ENCODE results near the gene BTBD9.

BTBD9 gene

DNA sequence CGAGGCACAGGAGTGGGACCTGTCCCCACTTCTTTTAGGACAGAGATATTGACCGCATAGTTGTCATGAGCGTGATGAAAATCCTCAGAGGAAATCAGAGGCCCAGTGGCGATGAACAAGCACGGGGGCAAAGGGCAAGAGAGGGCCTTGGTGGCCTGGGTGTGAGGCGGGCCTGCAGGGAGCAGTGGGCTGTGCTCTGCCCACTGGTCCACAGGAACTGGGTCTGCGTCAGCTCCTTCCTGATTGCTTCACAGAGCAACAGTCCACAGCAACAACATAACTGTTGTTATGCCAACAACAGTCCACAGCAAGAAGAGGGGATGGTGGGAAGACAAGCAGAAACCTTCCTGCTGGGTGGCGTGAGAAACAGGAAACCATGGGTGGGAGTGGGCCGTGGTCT lies 484.6 kb downstream of the BTBD9 start:
- no peak for DNase-seq

DNA sequence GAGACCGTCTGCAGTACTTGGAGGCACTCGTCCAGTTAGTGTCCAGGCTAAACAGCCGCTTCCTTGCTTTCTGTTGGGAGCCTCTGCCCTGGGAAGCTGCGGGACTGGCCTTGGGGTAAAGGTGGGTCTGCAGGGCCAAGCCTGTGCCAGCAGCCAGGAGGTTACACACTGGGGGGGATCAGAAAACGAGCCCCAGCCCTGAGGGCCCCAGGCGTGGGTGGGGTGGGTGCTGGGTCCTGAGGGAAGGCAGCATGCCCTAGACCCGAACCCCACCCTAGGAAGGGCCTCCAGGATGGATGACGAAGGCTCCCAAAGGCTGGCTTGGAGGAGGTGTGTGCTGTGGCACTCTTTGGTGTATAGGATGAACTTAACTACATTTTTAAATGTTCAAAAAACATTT lies 485.0 kb downstream of the BTBD9 start:
- DNase-seq = no peak

DNA sequence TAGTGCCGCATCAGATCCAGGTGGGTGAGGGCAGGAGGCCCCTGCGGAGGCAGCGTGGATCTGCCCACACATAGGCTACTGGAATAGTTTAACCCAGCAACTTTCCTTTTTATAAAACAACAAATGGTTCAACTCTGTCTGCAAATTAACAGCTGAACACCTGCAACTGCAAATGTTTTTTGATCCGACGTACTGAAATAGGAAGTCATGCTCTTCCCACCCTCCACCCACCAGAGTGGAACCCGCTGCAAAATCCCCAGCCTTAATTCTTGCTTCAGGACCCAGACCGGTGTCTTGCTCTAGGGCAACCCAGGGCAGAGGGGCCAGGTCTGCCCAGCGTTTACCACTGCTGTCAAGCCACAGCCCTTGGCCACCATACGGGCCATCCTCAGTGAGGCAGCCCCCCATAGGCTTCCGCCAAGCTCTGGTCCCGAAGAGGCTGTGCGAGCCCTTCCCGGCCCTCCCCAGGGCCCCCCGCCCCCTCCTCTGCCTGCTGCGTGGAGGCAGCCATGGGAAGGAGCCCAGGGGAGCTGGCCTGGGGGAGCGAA lies 485.9 kb downstream of the BTBD9 start:
- no peak for DNase-seq

DNA sequence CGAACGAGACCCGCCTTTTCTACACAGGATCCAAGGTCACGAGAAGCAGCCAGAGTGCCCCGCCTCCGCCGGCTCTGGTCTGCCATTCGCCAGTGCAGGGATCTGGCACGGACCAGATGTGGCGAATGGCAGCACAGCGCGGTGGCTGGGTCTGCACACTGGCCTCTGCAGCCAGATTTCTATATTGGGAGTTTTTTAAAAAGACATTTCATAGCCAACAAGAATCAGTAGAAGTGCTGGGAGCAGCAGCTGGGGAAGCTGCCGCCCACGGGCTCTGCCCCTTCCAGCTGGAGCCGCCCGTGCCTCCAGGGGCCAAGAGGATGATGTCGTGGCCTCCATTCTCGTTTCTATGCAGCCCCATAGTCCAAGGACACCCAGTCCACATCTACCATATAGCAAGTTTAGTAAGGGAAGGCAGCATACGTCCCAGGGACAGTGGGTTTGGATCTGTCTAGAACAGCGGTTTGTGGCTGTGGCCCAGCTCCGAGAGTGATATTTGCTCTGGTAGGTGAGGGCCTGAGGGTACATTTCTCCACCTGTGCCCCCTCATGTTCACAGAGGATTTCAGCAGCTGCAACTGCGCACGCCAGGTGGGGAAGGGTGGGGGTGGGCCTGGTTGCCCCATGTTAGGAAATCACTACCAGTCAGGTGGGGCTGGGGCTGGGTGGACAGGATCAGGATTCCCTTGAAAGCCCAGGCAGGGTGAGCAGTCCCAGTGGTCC lies 486.5 kb downstream of the BTBD9 start:
- DNase-seq = no peak

DNA sequence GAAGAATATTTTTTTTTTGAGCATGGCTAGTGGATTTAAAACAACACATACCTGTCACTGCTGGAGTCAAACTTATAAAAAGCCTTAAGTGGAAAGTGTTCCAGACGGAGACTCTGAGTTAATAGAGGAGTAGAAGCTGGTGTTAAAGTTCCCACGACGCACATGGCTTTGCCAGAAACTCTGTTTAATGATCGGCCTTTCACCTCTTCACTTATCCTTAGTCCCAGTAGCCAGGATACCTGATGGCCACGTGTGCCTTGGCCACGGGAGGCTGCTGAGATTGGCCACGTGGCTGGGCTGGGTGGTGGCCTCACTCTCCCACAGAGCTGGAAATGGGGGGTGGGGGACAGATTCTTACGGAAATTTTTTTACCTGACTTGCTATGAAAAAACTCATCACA lies 487.1 kb downstream of the BTBD9 start:
- DNase-seq = no peak

DNA sequence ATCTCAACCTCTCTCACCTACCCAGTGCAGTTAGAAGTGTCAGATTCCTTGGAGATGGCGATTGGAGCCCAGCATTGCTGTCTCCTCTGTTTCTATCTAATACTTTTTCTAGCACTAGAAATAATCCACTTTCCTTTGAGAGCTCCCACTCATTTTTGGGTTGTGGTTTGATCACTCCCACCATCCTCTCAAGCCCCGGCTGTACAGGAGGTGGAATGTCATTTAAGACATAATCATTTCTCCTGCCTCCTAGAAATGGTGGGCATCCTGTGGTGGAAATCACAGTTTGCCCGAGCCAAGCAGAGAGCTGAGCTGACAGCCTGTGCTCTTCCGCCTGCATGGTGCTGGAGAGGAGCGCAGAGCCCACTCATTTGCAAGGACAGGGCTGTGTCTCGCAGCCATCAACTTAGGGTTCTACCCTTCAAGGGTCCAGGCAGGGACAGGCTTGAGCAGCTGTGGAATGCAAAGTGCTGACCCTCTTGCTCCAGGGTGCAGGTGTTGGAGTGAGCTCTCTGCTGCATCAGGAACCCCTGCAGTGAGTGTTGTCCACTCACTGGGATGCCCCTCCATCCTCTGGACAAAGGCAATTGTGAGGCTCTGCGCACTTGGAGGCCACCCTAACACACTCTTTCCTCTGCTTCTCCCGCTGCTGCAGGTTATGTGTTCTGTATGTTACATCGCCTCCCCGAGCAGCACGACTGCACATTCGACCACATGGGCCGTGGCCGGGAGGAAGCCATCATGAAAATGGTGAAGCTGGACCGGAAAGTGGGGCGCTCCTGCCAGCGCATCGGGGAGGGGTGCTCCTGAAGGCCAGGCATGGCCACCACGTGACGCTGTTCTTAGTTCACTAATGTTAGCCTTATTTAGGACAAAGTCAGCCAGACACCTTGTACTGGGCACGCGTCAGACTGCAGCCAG lies 487.9 kb downstream of the BTBD9 start:
- no peak for DNase-seq

DNA sequence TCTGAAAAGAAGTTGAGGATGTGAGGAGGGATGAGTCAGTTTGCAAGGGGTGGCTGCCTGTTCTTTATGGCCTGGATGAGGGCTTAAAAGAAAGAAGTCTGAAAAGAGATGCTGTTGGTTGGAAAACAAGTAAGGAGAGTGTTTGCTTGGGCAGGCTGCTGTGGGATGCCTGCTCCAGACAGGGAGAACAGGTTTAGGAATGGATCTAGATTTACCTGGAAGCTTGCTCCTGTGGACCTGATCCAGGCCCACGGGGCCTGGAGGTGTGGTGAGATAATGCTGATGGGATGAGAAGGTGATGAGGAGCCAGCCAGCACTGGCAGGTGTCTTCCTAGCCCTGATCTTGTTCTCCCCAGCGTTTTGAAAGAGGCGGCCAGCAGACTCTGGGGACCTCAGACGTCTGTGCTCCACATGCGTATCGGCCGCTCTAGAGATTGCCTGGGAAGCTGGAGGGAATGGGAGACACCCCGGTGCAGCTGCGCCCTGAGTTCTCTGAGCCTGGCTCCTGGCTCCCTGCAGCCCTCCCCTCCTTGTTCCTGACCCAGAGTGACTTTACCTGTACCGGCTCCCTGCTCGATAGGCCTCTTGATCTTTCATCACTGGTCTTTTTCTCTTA lies 488.9 kb downstream of the BTBD9 start:
- no peak for DNase-seq

DNA sequence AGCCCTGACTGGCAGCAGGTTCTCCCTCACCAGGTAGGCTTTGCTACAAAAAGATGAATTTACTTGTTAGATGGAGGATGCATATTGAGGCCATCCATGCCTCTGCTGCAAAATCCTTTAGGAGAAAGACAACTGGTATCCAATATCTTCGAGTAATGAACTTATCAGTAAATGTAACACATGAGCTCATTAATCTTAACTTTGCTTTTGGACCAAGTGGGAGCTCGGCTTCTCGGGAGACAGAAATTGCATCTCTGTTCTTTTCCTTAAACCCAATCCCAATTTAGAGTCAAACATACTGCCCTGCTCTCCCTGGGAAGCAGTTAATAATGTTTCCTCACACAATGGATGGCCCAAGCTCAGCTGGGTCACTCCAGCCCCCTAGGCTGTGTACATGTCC lies 489.7 kb downstream of the BTBD9 start:
- DNase-seq = no peak

DNA sequence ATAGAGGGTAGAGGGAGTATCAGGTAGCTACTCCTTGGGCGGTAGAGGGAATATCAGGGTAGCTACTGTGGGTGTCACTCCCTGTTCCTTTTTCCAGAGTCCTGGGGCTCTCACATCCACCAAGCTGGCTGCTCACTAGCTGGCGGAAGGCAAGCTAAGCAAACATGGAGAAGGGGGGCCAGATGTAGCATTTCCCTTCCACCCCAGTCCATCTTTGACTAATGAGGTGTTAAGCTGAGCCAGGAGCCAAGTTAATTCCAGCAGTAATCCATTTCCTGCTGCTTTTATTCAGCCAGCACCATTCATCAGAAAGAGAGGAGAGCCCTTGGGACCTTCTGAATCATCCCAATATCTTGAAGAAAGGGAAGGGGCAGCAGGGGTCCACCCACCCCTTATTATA lies 490.2 kb downstream of the BTBD9 start:
- no peak for DNase-seq

DNA sequence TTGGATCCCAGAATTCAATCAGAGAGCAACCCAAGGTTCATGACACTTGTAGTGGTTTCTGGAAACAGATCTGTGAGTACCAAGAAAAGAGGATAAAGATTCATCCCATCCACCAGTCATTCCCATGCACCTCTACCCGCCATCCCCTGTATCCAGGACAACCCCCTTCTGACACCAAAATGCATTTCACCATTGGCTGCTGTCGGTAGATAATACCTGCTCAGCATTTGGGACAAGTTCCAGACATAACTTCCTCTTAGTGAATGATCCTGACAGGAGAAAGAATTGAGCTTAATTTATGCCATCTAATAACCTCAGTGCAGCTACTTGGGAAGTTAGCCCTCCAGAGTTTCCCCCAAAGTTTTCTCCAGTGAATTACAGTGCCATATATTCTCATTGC lies 491.1 kb downstream of the BTBD9 start:
- no peak for DNase-seq

DNA sequence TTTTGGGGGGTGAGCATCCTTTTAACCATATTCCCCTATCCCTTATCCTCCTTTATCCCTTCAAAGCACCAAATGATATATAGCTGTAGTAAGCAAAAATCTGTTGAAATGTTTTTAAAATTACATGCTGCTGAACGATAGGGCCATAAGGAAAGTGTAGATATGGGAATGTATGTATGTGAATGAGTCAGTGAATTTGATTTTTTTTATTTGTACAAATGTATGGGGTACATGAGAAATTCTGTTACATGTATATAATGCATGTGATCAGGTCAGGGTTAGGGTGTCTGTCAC lies 493.0 kb downstream of the BTBD9 start:
- no peak for DNase-seq

DNA sequence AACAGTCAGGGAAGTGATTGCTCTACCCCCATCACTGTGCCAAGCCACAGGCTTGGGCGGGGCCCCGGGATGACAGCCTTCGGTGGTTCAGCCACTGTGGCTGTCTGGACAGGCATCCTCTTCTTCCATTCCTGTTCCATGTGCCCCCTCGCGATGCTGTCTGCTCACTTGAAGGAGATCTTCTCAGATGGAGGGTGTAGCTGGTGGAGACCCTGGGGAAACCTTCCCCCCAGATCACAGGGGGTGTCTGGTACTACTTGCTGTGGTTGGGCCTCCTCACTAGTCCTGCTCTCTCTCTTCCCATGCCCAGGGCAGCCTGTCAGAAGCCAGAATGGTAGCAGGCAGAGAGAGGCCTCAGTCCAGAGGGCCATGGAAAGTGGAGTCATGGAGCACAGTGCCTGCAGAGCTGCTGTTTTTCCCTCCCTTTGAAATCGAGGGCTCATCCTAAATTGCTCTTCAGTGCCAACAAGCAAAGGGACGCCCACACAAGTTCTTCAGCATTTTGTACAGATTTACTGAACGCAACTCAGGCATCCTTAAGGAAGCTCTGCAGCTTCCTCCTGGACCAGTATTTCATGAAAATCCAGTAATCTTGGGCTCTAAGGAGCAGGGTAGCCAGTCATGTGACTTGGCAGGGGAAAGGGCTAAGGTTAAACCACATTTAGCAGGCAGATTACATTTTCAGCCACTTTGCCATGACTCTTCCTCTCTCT lies 493.6 kb downstream of the BTBD9 start:
- DNase-seq = no peak

DNA sequence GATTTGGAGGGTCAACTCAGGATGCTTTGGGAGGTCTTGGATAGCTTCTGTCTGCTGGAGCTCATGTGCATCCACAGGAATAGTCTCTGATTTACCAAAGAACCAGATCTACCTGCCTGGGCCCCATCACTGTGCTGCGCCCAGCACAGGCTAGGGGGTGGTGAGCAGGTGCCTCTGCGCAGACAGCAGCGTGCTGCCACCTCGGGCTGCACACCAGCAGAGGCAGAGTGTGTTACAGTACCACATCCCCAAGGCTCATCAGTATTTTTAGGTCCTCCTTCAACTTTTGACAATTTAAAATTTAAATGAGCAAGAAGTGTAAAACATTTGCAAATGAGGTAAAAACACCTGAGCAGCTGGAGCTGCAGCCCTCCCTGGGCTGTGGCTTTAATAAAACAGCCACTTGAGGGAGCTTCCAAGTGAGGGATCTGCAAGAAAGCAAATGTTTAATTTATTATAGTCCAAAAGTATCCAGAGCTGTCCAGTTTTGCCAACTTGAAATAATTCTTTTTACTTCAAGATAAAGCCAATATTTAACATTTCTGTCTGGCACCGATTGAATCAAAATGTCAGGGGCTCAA lies 495.3 kb downstream of the BTBD9 start:
- no peak for DNase-seq

DNA sequence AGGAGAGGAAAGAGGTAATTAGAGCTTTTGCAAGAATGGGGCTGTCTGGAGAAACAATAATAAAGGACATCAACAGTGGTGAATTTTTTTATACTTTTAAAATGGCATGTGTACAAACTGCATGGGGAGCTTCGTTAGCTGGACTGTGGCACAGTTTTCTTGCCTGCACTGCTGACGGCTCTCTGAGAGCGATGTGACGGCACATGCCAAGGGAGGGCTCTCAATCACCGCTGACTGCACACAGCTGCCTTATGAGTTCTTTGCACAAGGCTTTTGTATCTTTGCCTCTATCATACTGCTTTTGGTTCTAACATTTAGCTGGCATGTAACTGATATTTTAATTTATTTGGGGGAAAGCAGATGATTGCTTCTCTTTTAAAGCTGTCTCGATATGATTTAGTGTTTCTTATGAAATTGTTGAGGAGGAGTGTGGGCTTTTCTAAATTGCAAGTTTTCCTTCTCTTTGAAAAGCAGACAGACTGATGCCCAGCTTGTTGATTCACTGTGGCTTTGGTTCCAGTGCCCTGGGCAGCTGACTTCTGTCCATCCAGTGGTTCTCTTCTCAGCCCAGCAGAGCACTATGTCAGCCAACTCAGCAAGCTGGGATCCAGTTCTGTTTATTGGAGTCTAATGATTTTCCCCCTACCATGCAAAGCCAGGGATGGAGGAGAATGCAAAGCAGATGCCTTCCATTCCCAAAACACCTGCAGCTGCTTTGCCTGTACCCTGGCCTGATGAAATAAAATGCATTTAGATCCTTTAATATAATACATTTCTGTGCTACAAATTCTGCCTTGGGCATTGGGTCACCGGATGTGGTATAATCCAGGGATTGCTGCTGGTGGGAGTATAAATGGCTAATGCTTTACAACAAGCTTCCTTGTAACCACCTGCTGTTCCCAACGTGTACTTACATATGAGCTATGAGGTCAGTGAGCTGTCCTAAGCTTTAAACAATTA lies 496.3 kb downstream of the BTBD9 start:
- DNase-seq = no peak

DNA sequence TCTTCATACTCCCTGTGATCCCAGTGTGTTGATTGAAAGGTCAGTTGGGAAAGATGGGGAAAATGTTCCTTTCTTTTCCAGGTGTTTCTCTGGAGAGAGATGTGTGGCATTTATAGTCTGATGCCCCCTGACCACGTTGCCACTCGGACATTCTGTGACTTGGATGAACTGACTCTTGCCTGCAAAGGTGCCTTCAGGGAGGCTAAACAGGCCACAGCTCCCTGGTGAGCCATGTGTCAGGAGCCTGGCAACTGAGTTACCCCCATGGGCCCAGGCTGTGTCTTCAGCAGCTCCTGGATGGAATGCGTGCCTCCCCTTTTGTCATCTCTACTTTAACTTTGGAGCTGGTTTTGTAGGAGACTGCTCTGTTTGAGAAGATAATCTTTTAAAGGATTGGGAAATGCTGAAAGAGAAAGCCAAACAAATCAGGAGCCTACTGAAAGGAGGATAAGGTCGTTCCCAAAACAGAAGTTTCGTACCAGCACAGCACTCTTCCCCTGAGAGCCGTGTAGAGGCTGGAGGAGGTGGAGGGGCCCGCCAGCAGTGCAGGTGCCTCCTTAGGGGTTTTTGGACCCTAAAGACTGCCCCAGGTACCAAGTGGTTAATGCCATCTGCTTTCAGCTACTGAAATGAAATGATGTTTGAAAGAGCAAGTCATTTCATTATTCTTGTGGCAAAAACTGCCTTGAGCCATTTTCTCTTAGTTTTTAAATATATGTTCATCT lies 497.4 kb downstream of the BTBD9 start:
- DNase-seq = no peak

DNA sequence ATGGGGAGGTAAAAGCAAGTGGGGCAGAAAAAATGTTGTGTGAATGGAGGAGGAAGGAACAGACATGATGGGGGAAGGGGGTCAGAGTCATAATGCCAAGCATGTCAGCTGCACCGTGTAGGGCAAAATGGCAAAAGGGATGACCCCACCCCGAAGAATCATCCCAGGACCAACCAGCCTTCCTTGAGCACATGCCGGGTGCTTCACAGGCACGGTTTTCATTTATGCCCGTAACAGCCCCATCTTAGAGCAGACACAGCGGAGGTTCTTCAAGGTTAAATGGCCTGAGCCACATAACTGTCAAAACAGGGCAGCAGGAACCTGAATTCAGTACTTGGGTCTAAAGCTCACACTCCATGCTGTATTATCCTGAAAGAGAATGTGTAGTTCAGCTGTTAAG lies 498.0 kb downstream of the BTBD9 start:
- DNase-seq = no peak

DNA sequence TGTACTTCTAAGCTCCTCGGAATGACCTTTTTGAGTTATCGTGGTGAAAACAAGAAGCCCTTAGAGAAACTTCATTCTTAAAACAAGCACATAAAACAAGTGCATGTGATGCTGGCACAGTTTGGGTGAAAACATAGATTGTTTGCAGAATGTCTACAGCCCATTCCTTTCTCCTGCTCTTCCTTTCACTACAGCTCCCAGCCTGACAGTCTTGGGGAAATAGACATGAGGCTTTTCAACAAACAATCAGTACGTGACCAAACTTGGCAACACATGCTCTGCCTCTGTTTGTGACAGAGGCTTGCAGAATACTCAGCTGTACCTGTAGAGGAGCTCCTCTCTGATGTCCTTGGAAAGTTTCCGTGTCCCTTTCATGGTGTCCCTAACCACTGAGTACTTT lies 498.6 kb downstream of the BTBD9 start:
- DNase-seq = no peak

DNA sequence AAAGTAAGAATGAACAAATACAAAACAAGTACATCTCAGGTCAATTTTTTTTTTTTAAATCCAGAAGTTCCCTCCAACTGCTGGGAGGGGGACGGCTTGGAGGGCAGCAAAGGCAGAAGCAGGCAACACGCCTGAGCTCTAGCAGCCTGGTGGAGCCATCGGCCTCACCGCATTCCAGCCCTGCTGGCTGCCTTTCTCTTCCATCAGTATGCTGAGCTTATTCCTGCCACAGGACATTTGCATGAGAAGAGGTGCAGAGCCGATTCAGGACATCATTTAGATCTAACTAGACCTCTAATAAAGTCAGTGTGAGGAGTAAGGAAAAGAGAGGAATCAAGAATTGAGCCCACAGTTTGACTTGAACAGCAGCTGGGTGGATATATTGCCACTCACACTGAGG lies 501.4 kb downstream of the BTBD9 start:
- no peak for DNase-seq

DNA sequence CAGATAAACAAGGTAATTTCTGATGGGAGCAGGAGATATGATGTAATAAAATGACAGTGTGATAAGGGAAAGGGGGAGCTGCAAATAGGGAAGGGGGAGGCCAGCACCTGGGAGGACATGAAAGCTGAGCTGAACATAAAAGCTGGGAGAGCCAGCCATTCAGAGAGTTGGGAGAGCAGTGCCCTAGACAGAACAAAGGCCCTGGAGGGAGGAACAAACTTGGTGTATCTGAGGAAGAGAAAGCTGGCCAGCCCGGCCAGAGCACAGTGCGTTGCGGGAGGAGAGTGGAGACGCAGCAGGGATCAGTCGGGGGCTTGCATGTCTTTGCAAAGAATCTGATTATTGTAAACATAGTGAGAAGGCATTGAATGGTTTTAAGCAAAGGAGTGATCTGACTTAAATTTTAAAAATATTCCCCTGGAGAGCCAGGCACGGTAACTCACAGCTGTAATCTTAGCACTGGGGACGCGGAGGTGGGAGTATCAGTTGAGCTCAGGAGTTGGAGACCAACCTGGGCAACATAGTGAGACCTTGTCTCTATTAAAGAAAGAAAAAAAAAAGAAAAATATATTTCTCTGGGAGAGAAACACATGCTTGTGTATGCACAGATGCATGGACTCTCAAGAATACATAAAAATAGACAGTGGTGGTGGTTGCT lies 502.0 kb downstream of the BTBD9 start:
- DNase-seq = no peak

DNA sequence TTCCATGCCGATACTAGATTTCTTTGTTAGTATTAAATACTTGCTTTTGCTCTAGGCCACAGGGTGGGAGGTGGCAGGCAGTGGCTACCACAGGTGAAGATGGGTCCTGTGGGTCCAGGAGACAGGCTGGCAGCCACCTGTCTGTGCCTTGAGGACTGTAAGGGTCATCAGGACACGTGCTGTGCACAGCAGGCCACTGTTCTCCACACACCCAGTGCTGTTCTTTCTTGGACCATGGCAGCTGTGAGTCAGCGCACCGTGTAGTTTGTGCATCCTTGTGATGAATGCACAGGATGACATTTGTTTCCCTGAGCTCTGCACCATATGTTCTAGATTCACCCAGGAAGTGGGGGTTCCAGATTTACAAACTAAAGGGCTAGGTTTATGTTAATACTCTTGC lies 503.2 kb downstream of the BTBD9 start:
- DNase-seq = no peak
